ENCODE data around the gene INPP5D.

DNA sequence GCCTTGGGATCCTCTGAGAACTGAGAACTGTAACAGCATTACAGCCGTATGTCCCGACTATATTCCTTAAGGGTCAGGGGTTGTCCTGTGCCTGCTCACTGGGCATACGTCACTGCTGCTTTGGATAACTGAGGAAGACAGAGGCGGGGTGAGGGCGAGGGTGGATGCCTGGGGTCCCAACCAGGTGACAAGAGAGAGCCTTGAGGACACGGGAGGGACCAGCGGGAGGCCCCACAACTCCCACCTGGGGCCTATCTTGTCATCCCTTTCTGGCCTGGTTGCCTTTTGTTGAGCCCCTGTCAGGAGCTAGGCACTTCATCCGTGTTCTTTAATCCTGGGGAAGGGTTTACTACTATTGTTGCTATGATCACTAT lies 28.8 kb downstream of the INPP5D start:
- TF ChIP-seq, protein P1, sequence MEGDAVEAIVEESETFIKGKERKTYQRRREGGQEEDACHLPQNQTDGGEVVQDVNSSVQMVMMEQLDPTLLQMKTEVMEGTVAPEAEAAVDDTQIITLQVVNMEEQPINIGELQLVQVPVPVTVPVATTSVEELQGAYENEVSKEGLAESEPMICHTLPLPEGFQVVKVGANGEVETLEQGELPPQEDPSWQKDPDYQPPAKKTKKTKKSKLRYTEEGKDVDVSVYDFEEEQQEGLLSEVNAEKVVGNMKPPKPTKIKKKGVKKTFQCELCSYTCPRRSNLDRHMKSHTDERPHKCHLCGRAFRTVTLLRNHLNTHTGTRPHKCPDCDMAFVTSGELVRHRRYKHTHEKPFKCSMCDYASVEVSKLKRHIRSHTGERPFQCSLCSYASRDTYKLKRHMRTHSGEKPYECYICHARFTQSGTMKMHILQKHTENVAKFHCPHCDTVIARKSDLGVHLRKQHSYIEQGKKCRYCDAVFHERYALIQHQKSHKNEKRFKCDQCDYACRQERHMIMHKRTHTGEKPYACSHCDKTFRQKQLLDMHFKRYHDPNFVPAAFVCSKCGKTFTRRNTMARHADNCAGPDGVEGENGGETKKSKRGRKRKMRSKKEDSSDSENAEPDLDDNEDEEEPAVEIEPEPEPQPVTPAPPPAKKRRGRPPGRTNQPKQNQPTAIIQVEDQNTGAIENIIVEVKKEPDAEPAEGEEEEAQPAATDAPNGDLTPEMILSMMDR (IDR thresholded peaks at IDR 0.05), result no peak
- TF ChIP-seq POLR2A (IDR thresholded peaks at IDR 0.05), result no peak
